Breast epithelium (tissue), 3 donors: ENCODE data around the gene PLCB3.

ENCODE experiments used
- POLR2AphosphoS5 ChIP-seq, 3 donors: sonication (generic); formaldehyde crosslinking; IDR thresholded peaks; one replicate each; pipeline ENCODE4 v1.6.1; 2017; ENCODE audit warnings: antibody characterized with exemption in 3 of 3
- TF ChIP-seq, protein P1 (sequence below), 3 donors: fragments of 450-650 bp; IDR thresholded peaks; one replicate each; pipeline ENCODE4 v1.5.1; 2016 to 2017; ENCODE audit warnings: antibody characterized with exemption in 3 of 3, mild to moderate bottlenecking in 3 of 3, moderate library complexity in 3 of 3

DNA sequence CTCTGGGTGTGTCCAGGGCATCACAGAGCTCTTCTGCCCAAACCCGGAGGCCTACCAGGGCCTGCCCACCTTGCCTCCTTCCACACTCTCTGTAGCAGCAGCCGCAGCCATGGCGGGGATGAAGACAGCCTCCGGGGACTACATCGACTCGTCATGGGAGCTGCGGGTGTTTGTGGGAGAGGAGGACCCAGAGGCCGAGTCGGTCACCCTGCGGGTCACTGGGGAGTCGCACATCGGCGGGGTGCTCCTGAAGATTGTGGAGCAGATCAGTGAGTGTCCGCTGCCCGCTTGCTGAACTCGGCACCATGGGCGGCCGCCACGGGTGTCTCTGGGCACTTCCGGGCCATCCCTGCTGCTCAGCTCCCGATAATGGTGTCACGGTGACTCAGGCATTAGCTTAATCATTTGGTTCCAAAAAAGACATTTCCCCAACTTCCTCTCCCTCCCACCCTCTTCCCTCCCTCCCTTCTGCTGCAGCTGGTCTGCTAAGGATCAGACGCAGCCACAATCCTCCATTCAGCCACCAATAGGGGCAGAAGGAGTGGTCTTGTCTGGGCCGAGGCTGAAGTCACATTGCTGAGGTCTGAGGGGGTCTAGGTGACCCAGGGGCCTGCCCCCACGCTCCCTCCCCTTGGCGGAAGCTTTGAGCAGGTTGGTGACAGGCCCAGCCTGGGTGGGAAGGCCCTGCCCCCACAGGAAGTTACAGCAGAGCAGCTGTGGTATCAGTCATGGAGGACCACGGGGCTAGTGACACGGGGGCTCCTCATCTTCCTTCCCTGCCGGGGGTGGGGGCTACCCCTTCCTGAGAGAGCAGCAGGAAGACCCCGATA, 43.9 kb upstream of the PLCB3 start:
- TF ChIP-seq POLR2AphosphoS5 (IDR thresholded peaks at IDR 0.05) = peak in 1 of 3 donors; percentile 33
- TF ChIP-seq, protein P1, sequence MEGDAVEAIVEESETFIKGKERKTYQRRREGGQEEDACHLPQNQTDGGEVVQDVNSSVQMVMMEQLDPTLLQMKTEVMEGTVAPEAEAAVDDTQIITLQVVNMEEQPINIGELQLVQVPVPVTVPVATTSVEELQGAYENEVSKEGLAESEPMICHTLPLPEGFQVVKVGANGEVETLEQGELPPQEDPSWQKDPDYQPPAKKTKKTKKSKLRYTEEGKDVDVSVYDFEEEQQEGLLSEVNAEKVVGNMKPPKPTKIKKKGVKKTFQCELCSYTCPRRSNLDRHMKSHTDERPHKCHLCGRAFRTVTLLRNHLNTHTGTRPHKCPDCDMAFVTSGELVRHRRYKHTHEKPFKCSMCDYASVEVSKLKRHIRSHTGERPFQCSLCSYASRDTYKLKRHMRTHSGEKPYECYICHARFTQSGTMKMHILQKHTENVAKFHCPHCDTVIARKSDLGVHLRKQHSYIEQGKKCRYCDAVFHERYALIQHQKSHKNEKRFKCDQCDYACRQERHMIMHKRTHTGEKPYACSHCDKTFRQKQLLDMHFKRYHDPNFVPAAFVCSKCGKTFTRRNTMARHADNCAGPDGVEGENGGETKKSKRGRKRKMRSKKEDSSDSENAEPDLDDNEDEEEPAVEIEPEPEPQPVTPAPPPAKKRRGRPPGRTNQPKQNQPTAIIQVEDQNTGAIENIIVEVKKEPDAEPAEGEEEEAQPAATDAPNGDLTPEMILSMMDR (IDR thresholded peaks at IDR 0.05) = no peak
